ENCODE data around the gene RAB25.

RAB25 gene

DNA sequence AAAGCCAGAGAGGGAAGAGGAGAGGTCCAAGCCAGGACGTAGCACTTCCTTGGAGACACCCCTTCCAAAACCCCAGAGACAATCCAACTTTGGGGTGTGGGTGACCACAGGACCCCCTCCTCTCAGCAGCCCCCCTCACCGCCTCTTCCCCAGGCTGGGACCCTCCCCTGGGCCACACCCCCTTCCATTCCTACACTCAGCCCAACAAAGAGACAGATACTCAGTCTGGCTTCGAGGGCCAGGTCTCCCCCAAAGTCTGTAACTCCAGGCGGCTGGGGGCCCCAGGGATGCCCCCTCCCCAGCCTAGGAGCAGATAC lies 19.9 kb downstream of the RAB25 start:
- no peak for DNase-seq

DNA sequence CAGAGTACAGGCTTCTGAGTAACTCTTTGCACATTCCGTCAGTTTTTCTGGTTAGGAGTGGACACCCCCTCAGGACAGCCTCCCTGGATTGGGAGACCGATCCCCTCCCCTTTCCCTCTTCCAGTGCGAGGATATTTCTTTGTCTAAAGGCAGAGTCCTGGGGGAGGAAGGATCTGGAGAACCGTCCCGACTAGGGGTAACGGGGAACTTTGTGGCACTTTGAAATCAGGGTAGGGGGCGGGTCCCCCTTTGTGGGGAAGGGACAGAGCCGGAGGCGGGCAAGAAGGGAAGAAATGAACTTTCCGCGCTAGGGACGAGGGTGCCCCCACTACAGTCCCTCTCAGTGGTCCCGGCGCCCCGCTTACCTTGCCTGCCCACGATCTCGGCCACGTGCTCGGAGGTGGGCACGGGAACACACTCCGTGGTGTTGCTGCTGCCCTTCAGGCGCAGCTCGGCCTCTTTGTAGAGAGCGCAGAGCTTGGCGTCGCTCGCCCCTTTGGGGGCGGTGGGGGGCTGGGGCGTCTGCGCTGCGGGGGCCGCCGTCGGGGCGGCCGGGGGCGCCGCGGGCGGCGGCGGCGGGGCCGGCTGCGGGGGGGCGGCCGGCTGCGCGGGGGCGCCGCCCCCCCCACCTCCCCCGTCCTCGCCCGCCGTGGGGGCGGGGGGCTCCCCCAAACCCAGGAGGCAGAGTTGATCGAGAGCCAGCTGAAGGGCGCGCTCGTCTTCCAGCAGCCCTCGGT lies 20.4 kb downstream of the RAB25 start:
- no peak for DNase-seq

DNA sequence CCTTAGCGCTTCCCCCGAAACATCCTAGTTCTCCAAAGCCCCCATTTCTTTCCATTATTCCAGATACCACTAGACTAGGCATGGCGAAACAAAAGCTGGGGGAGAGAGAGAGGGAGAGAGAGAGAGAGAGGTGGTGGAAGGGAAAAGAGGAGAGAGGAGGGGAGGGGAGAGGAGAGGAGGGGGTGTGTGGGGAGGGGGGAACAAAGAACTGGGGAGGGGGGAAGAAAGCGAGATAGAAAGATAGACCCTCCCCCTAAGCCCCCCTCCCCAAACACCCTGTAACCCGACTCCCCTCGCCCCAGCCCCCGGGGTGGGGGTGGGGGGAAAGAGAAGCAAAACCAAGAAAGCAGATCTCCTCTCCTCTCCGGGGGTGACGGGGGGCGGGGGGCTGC lies 21.0 kb downstream of the RAB25 start:
- peak in 1 of 2 experiments; percentile 41 for DNase-seq

DNA sequence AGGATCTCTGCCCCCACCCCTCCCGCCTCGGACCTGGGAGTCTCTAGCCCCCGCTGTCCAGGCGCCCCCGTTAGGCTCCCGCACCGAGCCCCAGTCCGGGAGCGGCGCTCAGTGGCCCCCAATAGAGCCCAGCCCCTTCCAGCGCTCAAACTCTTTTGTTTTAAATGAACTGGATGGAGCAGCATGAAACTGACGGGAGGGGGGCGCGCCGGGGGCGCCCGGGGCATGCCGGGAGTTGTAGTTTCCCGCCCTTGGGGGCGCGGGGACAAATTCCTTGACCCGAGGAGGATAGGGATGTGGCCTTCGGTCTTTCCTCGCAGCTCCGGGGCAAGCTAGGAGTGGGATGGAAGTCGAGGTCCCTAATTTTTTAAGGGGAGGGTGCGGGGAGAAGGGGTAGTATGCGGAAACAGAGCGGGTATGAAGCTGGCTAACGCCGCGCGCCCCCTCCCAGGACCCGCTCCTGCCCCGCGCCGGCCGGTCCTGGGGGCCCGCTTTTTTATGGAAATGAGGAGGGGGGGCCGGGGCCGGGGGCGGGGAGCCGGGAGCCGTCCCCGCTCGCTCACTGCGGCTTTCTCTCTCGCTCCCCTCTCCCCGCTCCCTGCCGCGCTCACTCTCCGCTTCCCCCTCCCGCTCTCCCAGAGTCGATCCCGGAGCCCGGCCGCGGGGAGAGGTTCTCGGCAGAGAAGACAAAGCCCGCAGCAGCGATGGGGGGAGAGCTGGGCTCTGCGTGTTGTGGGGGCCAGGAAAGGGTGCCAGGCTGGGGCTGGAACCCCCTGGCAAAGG lies 21.5 kb downstream of the RAB25 start, which contains the start of gene MEX3A:
MEX3A (minus strand) TSS at position 157 of the 783 bp plus-strand sequence. CDS start 467 bp downstream, outside the sequence.
- DNase-seq = peak; percentile 72 to 81

DNA sequence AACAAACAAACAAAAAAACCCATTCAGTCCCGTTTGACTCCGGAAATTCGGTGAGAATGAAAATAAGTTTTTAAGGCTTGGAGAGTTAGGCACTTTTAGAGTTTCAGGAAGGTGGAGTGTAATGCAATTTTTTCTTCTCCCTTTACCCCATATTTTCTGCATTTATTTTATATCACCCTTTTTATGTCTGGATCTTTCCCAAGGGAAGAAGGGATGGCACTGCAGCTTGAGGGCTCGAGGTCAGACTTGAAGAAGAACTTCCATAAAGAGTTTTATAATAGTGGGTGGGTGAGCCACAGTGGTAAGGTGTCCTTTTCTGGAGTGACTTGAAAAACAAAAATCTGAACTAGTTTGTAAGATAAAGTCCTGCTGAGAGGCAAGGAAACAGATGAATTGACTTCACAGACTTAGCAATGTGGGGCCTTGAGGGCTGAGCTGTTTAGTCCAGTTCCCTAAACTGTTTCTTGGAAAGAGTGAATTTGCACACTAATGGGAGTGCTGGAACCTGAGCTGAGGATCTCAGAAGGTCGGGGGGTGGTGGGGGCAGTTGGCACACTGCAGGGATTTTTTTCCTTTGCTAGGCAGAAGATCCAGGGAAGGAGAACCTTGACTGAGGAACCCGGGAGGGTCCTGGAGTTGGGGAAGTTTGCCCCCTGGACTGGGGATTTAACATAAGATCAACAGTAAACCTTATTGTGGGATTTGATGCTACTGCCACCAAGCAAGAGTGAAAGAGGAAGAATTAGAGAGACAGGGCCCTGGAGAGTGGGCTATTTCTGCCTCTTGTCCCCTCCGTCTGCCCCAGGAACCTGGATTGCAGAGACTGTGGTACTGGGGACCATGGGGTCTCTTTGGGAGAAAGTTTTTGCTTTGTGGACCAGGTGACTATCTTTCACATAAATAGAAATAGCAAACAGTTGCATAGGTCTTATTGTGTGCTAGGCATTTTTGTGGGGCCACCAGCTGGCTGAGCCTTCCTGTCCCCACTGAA lies 23.1 kb downstream of the RAB25 start:
- DNase-seq = no peak

DNA sequence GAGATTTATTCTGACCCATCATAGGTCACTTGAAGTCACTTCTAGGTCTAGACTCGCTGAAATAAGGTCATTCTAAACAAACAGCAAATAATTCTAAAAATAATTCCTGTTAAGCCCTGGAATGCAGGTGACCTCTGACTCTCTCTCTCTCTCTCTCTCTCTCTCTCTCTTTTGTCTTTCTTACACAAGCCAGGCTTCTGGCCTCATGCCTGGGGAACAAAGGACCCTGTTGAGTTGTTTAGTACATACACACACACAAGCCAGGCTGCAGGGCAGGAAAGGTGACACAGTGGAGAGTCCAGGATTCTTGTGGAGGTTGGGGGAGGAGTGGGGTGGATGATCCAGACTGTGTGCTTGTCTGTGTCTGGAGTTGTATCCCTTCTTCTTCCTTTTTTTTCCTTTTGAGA lies 25.3 kb downstream of the RAB25 start:
- no peak for DNase-seq

DNA sequence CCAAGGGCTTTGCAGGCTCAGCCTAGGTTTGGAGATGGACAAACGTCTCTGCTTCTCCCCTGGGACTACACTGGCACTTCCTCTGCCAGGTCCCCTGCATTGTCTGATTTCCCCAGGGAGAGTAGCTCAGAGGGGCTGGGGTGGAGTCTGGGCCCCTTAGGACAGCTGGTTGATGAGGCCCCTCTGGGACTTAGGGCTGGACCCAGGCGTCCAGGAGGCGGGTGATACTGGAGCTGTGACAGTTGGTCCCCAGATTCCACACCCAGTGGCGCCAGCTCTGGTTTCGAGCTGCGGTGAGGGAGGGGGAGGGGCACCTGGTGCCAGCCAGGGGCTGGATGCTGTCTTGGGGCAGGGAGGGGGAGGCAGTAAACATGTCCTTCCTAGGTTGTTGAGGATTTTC lies 28.7 kb downstream of the RAB25 start:
- peak; percentile 68 to 88 for DNase-seq

DNA sequence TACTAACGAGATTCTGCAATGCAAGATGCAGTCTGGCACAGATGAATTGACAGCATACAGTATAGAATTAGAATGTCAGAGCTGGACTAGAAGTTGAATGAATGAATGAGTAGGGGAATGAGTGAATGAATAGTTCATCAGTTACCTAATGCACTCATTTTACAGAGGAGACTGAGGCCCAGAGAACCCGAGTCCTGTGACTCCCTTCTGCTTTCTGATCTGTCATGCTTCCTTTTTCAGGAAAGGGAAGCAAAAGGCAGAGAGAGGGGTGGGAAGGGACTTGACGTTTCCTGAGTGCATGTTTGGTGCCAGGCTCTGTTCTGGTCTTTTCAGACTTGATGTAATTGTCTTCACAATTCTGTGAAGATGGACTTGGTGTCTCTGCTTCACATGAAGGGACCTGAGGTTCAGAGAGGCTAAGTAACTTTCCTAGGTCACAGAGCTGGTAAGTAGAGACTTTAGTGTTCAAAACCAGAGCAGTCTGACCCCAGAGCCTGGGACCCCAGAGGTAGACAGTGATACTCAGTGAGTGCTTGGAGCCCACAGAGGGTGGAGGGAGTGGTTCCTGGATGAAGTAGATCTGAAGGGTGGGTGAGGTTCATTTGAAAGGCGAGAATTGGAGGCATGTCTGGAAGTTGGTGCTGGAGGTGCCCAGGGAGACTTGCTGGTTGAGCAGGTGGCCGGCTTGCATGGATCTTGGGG lies 29.3 kb downstream of the RAB25 start:
- DNase-seq = no peak

DNA sequence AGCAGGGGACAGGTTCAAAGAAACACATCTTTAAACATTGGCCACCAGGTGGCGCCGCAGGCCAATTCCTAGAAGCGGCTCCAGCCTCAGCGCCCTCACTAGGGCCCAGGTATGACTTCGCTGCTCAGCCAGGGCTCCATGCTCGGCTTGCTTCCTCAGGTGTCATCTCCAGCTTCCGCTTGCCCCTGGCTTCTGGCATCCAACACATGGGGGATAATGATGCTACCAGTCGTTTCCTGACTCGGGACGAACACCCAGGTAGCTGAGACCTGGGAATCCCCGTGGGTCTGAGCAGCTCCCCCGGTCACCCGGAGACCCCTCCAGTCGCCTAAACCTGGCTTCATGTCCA lies 29.9 kb downstream of the RAB25 start:
- DNase-seq = peak; percentile 76 to 83

DNA sequence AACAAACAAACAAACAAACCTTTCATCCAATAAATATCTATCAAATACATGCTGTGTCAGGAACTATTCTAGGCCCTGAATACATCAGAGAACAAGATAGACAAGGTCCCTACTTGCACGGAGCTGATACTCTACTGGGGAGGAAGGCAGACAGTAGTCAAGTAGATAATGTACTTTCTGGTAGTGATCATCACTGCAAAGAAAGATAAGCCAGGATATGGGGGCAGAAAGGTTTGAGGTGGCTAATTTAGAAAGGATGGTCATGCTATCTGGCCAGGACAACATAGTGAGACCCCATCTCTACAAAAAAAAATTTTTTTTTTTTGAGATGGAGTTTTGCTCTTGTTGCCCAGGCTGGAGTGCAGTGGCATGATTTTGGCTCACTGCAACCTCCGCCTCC lies 30.6 kb downstream of the RAB25 start:
- DNase-seq = no peak

DNA sequence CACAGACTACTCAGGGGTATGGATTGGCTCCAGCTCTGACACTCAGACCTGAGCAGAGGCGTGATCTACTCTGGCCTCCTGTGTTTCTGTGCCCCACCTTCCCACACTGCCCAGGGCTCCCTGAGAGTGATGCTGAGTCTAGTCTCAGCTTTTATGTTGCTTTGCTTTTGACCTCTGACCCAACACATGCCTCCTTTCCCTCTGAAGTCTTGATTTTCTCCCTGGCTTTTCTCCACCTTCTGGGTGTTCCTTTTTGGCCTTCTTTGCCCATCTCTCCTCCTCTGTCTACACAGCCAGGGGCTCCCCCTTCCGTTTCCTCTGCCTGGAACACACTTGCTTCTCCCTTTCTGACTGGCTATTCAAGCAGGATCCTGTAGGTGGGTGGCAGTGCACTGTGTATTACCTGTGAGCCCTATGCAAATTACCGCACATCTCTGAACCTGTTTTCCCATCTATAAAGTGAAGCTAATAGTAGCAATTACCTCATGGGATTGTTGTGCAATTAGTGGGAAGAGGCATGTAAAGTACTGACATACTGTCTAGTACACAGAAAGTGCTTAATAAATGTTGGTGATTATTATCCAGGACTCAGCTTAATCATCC lies 35.0 kb downstream of the RAB25 start:
- no peak for DNase-seq

DNA sequence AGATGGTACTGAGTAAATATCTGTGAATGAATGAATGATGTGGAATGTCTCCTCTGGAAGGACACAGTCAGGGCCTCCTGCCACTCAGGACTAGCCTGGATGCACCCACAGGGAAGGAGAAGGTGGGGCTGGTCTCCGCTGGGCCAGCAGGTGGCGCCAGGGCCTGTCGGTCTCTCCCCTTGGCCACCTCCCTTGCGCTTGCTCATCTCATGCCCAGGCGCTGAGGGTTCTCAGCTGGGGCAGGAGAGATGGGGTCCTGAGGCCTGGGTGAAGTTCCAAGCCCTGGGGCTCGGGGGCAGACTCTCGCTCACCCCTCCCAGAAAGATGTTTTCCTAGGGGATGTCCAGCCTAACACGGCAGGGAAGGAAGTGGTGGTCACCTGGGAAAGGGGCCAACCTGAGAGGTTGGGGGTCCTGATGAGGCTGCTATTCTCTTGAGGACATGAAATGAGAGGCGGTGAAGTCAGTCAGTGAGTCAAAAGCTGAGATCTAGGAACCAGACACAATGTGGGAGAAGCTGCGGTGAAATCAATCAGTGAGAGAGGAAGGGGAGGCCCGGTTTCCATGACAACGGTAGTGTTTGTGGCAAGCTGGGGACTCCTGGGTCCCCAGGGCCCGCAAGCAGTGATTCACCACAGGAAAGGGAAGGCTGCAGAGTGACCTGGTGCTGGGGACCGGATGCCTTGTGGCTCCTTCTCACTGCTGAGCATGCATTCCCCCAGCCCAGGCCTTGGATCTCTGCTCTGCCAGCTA lies 35.9 kb downstream of the RAB25 start:
- peak; percentile 34 to 47 for DNase-seq

DNA sequence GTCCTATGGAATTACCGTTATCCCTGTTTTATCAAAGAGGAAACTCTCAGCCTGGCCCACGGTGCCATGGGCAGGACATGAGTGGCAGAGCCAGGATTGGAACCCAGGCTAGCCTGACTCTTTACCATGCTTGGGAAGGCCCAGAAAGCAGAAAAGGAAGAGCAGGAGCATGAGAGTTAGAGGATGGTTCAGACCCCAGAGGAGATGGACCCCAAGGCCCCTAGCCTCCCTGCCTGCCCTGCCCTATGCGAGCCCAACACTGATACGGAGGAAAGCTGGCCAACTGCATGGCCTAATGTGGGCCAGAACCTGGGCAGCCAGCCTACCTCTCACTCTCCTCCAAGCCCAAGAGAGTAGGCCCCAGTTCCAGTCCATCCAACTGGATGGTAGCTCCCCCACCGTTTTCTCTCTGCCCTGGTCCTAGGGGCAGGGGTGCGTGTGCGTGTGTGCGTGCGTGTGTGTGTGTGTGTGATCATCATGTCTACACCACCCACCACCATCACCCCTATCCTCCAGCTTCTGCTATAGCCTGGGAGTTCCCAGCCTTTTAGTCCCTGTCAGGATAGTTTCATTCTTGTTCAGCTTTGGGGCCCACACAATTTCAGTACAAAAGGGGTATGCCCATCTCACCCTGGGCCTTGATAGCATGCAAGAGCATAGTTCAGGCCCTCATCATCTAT lies 36.7 kb downstream of the RAB25 start:
- no peak for DNase-seq

DNA sequence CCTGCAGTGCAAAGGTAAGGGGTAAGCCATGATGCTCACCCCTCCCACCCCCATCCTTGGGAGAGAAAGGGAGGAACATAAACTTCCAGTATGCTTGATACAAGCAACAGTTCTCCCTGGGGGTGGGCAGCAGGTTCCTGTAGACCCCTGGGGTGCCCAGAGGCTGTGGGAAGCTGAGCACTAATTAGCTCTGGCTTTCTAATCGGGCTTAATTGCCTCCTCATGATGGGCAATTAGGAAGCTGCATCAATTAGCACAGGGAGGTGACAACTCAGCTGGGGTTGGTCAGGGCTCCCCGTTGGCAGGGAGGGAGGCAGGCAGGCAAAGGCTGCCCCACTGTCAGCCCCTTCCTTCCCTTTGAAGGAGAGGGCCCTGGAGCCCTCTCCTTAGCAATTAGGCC lies 37.8 kb downstream of the RAB25 start:
- no peak for DNase-seq

DNA sequence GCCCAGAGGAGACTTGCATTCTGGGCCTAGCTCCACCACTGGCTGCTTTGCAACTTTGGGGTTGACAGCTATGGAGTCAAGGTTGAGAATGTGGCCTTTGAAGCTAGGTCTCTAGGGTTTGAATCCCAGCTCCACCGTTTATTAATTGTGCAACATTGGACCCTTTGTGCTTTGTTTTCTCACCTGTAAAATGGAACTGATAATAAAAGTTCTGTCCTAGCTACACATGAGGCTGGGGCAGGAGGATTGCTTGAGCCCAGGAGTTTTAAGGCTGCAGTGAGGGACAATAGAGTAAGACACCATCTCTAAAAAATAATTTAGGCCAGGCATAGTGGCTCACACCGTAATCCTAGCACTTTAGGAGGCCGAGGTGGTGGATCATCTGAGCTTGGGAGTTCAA lies 38.3 kb downstream of the RAB25 start:
- DNase-seq = no peak

DNA sequence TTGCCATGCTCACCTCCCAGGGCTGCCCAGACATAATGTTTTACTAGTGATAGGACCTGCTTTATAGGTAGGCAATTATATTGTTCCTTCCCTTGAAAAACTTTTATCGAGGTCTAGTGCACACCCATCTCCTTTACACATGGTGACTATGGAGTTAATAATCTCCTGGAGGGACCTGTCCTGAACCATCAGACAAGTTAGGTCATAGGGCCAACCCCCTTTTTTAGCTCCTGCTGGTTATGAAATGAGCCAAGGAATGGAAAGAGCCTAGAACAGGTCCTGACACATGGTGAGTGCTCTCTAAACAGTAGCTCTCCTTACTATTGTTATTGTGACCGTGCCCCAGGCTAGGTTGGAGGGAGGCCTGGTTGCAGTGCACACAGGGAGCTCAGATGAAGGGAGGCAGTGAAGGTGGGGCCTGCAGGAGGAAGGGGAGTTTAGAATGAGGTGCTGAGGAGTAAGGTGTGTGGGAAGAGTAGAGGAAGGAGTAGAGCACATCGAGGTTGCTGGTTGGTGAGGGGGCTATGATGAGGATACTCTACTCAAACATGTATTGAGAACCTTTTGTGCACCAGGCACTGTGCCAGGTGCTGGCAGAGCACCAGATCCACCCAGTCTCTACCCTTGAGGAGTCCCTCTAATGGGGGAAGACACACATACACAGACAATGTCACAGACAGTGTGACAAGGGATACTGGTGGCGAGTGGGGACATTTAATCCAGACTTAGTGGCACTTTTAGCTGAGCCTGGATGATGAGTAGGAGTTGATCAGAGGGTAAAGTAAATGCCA lies 39.4 kb downstream of the RAB25 start:
- DNase-seq = no peak

DNA sequence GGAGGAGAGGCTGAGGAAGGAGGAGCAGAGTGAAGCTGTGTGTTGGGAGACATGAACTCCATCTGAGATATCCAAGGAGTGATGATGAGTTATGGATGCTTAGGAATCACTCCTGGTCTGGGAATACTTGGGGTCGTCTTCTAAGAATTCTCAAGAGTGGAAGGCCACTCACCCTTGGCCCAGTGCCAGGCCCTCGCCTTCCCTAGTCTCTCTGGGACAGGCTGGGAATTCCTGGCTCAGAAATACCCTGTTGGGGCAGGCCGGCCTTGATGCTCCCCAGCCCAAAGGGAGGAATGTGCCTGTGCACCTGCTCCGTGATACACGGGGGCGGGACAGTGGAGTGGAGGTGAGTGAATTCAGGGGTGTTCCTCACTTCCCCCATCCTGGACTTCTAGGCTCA lies 40.9 kb downstream of the RAB25 start:
- DNase-seq = no peak

DNA sequence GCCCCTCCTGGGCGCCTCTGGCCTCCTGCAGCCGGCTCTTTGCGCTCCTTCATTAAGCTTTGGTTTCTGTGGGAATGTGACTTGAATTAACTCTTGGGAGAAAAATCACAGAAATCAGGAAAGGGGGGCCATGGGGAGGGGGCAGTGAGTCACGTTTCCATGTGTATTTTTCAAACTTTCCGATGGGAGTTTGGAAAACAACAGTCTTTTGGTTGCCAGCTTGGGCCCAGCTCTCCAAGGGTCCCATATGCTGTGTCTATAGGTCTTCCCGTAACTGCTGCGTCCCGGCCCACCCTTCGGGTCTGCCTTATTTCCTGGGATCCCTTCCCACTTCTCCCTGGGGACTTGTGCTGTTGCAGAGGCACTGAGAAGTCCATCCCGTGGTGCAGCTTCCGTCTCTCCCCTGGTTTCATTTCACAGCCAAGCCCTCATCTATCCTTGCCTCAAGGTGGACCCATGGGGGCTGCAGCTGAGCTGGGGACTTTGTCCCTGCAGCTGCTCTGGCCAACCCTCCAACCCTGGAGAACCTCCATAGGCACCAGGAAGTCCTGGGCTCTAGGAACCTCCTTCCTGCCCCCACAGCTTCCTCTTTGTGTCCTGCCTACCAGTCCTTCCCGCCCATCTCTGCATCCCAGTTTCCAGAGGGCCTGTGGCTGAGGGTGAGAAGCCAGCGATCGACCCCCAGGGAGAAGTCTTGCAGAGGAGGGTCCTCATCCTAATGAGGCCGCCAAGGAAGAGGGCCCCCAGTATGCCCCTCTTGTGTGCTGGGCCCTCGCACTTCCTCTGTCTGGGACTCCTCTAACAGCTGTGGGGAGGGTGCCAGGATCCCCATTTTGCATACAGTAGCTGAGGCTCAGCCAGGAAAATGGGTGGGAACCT lies 41.9 kb downstream of the RAB25 start:
- no peak for DNase-seq

DNA sequence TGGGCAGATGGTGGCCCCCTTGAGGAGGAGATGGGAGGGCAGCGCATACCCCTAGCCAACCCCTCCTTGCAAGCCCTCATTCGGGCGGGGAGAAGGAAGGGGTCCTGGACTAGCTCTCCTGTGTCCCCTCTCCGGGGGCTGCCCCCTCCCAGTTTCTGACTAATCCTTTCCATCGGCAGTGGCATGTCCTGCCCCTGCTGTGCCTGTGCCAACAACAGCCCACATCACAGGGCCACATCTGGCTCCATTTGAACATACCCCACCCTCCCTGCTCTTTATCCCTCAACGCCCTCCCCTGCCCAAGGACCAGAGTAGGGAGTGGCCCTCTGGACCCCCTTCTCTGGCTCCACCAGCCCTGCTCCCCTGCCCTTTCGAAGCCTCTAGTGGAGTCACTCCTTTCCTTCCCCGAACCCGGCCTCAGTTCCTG lies 42.6 kb downstream of the RAB25 start:
- DNase-seq = no peak
